Mesothelial cell of epicardium (in vitro differentiated cells): ENCODE measurements around the gene TMEM121. TPM values are rescaled to one million over a fixed set of nuclear protein-coding genes. Genes with fewer than 3 reads are reported as not detected.
"Not testable (repeated sequence)": the region's sequence is repeated elsewhere in the genome, so short reads cannot be mapped to it uniquely, and the experiment has no call there.

Experiments used
- DNase-seq, 2 experiments: peaks; one replicate each; pipeline ENCODE4 v3.0.0; 2021; ENCODE audit warnings: low spot score in 2 of 2; ENCODE audit not compliant: unreplicated experiment in 2 of 2
- H3K27ac Mint-ChIP-seq: 2 replicates; pipeline ENCODE4 v1.8.0; 2021; ENCODE audit warnings: mixed read lengths
- H3K27me3 Mint-ChIP-seq: 2 replicates; pipeline ENCODE4 v1.8.0; 2021; ENCODE audit warnings: low read depth, mixed read lengths
- H3K36me3 Mint-ChIP-seq: 2 replicates; pipeline ENCODE4 v1.8.0; 2021; ENCODE audit warnings: mixed read lengths
- H3K4me1 Mint-ChIP-seq: 2 replicates; pipeline ENCODE4 v1.8.0; 2021; ENCODE audit warnings: mixed read lengths
- H3K4me3 Mint-ChIP-seq: 2 replicates; pipeline ENCODE4 v1.8.0; 2021; ENCODE audit warnings: mild to moderate bottlenecking, moderate library complexity, mixed read lengths
- H3K9me3 Mint-ChIP-seq: 2 replicates; pipeline ENCODE4 v1.8.0; 2021; ENCODE audit warnings: mixed read lengths
- CTCF ChIP-seq: fragments of 200-600 bp; sonication (generic); IDR thresholded peaks from one replicate; pipeline ENCODE4 v1.5.0; 2021; ENCODE audit warnings: antibody characterized with exemption; ENCODE audit not compliant: unreplicated experiment
- total RNA-seq: library from RNA; stranded (reverse); gene quantifications from 3 replicates; pipeline ENCODE4 v1.2.1, GENCODE V29; 2021

TMEM121 gene
- total RNA-seq, 1 donor from 2014 or later, result 5.6 TPM

DNA sequence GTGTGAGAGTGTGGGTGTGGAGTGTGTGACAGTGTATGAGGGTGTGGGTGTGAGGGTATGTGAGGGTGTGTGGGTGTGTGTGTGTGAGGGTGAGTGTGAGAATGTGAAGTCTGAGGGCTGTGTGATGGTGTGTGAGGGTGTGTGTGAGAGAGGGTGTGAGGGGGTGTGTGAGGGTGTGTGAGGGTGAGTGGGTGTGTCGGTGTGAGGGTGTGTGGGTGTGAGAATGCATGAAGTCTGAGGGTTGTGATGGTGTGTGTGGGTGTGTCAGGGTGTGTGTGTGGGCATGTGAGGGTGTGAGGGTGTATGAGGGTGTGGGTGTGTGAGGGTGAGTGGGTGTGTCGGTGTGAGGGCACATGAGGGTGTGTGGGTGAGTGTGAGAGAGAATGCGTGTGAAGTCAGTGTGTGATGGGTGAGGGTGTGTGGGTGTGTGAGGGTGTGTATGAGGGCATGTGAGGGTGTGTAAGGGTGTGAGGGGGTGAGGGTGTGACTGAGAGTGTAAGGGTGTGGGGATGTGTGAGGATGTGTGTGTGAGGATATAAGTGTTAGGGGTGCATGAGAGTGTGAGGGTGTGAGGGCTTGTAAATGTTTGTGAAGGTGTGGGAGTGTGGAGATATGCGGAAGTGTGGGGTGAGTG lies 36.4 kb downstream of the TMEM121 start:
- H3K9me3 Mint-ChIP-seq, result peaks cover 17% of the 10 kb centered on the region
- no peak for TF ChIP-seq CTCF
- H3K4me1 Mint-ChIP-seq, result no peaks in the 10 kb centered on the region
- H3K27ac Mint-ChIP-seq, result no peak overlapping the region
- H3K4me3 Mint-ChIP-seq, result no peak overlapping the region
- DNase-seq, result no peak
- peaks cover 7% of the 10 kb centered on the region for H3K36me3 Mint-ChIP-seq
- H3K27me3 Mint-ChIP-seq, result no peaks in the 10 kb centered on the region

- H3K4me1 Mint-ChIP-seq, result no peaks in the 10 kb centered on the region
- no peaks in the 10 kb centered on the region for H3K27me3 Mint-ChIP-seq
- H3K36me3 Mint-ChIP-seq, result peaks cover 7% of the 10 kb centered on the region
- peaks cover 20% of the 10 kb centered on the region for H3K9me3 Mint-ChIP-seq
- no peak for DNase-seq
- no peak for TF ChIP-seq CTCF
- no peak overlapping the region for H3K27ac Mint-ChIP-seq
- no peak overlapping the region for H3K4me3 Mint-ChIP-seq
Observed at GRCh38 chr14:105563347-105563737, 37.0 kb downstream of the TMEM121 start.

- H3K27ac Mint-ChIP-seq, H3K4me3 Mint-ChIP-seq, DNase-seq, H3K36me3 Mint-ChIP-seq, H3K27me3 Mint-ChIP-seq, H3K4me1 Mint-ChIP-seq: not testable (repeated sequence)
- peaks cover 28% of the 10 kb centered on the region for H3K9me3 Mint-ChIP-seq
Observed at GRCh38 chr14:105564536-105564935, 38.2 kb downstream of the TMEM121 start.

DNA sequence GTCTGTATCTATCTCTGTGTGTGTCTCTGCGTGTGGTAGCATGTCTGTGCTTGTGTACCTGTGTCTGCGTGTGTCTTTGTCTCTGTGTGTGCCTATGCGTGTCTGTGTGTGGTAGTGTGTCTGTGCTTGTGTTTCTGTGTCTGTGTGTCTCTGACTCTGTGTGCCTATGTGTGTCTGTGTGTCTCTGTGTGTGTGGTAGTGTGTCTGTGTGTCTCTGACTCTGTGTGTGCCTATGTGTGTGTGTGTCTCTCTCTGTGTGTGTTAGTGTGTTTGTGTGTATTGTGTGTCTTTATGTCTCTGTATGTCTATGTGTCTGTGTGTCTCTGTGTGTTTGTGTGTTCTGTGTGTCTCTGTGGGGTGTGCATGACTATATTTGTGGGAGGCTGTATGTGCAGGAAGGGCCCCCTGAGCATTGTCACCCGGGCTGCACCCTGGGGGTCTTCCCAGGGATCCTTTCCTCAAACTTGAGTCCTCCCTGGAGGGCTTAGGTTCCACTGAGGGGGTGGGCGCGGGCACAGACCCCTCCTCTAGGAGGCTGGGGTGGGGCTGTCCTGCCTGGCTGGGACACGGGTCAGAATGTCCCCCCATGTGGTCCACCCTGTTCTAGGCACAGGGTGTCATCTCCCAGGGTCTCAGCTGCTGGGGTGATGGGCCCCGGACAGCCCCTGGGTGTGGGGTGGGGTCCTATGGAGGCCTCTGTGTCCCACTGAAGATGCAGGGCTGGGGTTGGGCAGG lies 39.0 kb downstream of the TMEM121 start:
- not testable (repeated sequence) for DNase-seq, H3K4me1 Mint-ChIP-seq, H3K27me3 Mint-ChIP-seq, H3K36me3 Mint-ChIP-seq, H3K4me3 Mint-ChIP-seq, H3K27ac Mint-ChIP-seq
- H3K9me3 Mint-ChIP-seq, result peaks cover 36% of the 10 kb centered on the region

GRCh38 chr14:105566248-105567163 lies 40.1 kb downstream of the TMEM121 start:
- peaks cover 44% of the 10 kb centered on the region for H3K9me3 Mint-ChIP-seq
- not testable (repeated sequence) for H3K27ac Mint-ChIP-seq, H3K27me3 Mint-ChIP-seq, H3K4me3 Mint-ChIP-seq, H3K4me1 Mint-ChIP-seq, DNase-seq
- peaks cover 12% of the 10 kb centered on the region for H3K36me3 Mint-ChIP-seq

DNA sequence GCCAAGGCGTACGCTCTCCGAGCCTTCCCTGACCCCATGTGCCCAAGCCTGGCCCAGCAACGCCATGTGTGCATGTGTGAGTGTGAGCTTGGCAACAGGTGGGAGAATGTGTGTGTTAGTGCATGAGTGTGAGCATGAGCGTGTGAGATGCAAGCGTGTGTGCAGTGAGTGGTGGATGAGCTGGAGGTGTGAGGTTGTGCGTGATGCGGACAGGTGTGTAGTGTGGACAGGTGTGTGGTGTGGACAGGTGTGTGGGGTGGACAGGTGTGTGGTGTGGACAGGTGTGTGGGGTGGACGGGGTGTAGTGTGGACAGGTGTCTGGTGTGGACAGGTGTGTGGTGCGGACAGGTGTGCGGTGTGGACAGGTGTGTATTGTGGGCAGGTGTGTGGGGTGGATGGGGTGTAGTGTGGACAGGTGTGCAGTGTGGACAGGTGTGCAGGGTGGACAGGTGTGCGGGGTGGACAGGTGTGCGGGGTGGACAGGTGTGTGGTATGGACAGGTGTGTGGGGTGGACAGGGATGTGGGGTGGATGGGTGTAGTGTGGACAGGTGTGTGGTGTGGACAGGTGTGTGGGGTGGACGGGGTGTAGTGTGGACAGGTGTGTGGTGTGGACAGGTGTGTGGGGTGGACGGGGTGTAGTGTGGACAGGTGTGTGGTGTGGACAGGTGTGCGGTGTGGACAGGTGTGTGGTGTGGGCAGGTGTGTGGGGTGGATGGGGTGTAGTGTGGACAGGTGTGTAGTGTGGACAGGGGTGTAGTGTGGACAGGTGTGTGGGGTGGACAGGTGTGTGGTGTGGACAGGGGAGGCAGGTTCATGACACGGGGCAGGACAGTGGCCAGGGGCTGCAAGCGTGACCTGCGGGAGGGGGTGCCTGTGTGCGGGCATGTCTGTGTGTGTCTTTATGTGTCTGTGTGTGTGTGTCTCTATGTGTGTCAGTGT lies 41.1 kb downstream of the TMEM121 start:
- H3K27me3 Mint-ChIP-seq, H3K4me3 Mint-ChIP-seq, DNase-seq, H3K4me1 Mint-ChIP-seq, H3K27ac Mint-ChIP-seq: not testable (repeated sequence)
- Mint-ChIP-seq H3K9me3 (peaks cover 44% of the 10 kb centered on the region), H3K36me3 (peaks cover 12% of the 10 kb centered on the region)

GRCh38 chr14:105568140-105568843 lies 41.9 kb downstream of the TMEM121 start:
- not testable (repeated sequence) for H3K27ac Mint-ChIP-seq, DNase-seq, H3K4me1 Mint-ChIP-seq, H3K4me3 Mint-ChIP-seq, H3K27me3 Mint-ChIP-seq
- Mint-ChIP-seq H3K36me3 (peaks cover 13% of the 10 kb centered on the region), H3K9me3 (peaks cover 43% of the 10 kb centered on the region)
